Measurements from ENCODE around the gene SMLR1. TPM values are rescaled to one million over a fixed set of nuclear protein-coding genes. Genes with fewer than 3 reads are reported as not detected.

The SMLR1 gene
- total and polyA plus RNA-seq, 10 of the 15 experiments (the other 5 are each of a cell fraction or from before 2014, with no cell fraction given), result 0.10 TPM; not detected in 9

GRCh38 chr6:130838951-130839350, 11.7 kb downstream of the SMLR1 start:
- 98% methylated on average over 5 of the region's 5 CpGs for WGBS (ENCODE audit: insufficient coverage, insufficient replicate concordance, low lambda C conversion rate, missing lambda C conversion rate)
- intact Hi-C loops (cut with micrococcal nuclease; ENCODE audit: unreplicated experiment) (no loop called here), in situ Hi-C loops (cut with MboI) (no loop called here)
- no peaks in the 10 kb centered on the region for H3K4me1 ChIP-seq (ENCODE audit: control insufficient read depth, insufficient read depth, low read length)
- no TSS peak for BruUV-seq (replicated peaks)
- ChIA-PET SMC1A (ENCODE audit: uncharacterized antibody, unreplicated experiment) (interaction anchor here (1.4 kb wide), 1 partner anchor 141 kb away, joined by 3 read pairs; no protein-coding TSS in a partner anchor), POLR2A (no interaction called here), RAD21 (ENCODE audit: unreplicated experiment) (no interaction called here), CTCF (no interaction called here)
- H3K9me3 ChIP-seq (replicated peaks; ENCODE audit: control insufficient read depth, insufficient read depth, low read length), result no peaks in the 10 kb centered on the region
- no peaks in the 10 kb centered on the region for H4K20me1 ChIP-seq (ENCODE audit: control insufficient read depth, insufficient read depth)
- H2AFZ ChIP-seq (ENCODE audit: control insufficient read depth, low read depth, low read length), result no peak overlapping the region
- H3K4me3 ChIP-seq, result no peak overlapping the region
- TF ChIP-seq MXI1 (IDR thresholded peaks at IDR 0.05; ENCODE audit: low read depth, low read length) (no peak), RFX5 (IDR thresholded peaks at IDR 0.05; ENCODE audit: low read depth, low read length) (no peak), ZBTB11 (CRISPR knock-in tag; IDR thresholded peaks at IDR 0.05) (no peak), STAT1 (conservative IDR thresholded peaks at IDR 0.05) (no peak), NFIC (IDR thresholded peaks at IDR 0.05; ENCODE audit: low read depth, low read length) (no peak), SUPT20H (IDR thresholded peaks at IDR 0.05; ENCODE audit: borderline replicate concordance, control insufficient read depth, low read depth, low read length) (no peak), RUNX3 (IDR thresholded peaks at IDR 0.05; ENCODE audit: low read length) (no peak), MAX (IDR thresholded peaks at IDR 0.05; ENCODE audit: low read depth, low read length) (no peak), ZBTB4 (CRISPR knock-in tag; IDR thresholded peaks at IDR 0.05) (no peak), FOXK2 (IDR thresholded peaks at IDR 0.05) (no peak), PRDM15 (CRISPR knock-in tag; IDR thresholded peaks at IDR 0.05) (no peak), BCL11A (IDR thresholded peaks at IDR 0.05; ENCODE audit: low read depth, low read length) (no peak), IKZF2 (IDR thresholded peaks at IDR 0.05) (no peak), ETV6 (conservative IDR thresholded peaks at IDR 0.05 in 1 of 2, IDR thresholded peaks at IDR 0.05 in 1 of 2; ENCODE audit: borderline replicate concordance in 1 of 2, low read depth in 1 of 2) (no peak)
- H3K27me3 ChIP-seq (replicated peaks in 1 of 2; ENCODE audit: control insufficient read depth in 2 of 2, insufficient read depth in 2 of 2, low read length in 1 of 2), result no peaks in the 10 kb centered on the region
- H3K36me3 ChIP-seq (ENCODE audit: control insufficient read depth in 2 of 2, insufficient read depth in 2 of 2, low read length in 1 of 2), result no peaks in the 10 kb centered on the region
- no peak overlapping the region for H3K27ac ChIP-seq (ENCODE audit: control insufficient read depth, insufficient read depth)
- FAIRE-seq (no peak), ATAC-seq (no peak), DNase-seq (ENCODE audit: low read depth, low spot score) (no peak)
- no peak overlapping the region for H3K9ac ChIP-seq (ENCODE audit: control insufficient read depth, insufficient read depth, low read length)
- H3K79me2 ChIP-seq (ENCODE audit: control insufficient read depth, insufficient read depth, low read length), result no peaks in the 10 kb centered on the region
- H3K4me2 ChIP-seq (ENCODE audit: control insufficient read depth, insufficient read depth), result no peak overlapping the region

Data from GM12878 (cell line).